ENCODE results near the gene PTPRN2.

Gene PTPRN2

GRCh38 chr7:157721468-157722136 is 866.0 kb downstream of the PTPRN2 start:
- TF ChIP-seq, protein P1, sequence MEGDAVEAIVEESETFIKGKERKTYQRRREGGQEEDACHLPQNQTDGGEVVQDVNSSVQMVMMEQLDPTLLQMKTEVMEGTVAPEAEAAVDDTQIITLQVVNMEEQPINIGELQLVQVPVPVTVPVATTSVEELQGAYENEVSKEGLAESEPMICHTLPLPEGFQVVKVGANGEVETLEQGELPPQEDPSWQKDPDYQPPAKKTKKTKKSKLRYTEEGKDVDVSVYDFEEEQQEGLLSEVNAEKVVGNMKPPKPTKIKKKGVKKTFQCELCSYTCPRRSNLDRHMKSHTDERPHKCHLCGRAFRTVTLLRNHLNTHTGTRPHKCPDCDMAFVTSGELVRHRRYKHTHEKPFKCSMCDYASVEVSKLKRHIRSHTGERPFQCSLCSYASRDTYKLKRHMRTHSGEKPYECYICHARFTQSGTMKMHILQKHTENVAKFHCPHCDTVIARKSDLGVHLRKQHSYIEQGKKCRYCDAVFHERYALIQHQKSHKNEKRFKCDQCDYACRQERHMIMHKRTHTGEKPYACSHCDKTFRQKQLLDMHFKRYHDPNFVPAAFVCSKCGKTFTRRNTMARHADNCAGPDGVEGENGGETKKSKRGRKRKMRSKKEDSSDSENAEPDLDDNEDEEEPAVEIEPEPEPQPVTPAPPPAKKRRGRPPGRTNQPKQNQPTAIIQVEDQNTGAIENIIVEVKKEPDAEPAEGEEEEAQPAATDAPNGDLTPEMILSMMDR (IDR thresholded peaks at IDR 0.05; ENCODE audit: low read depth, low read length) = no peak
- DNase-seq (ENCODE audit: extremely low read depth, low read depth) = no peak

- TF ChIP-seq, protein P1 (IDR thresholded peaks at IDR 0.05; ENCODE audit: low read depth, low read length) = no peak
- no peak for DNase-seq (ENCODE audit: extremely low read depth, low read depth)
Measured at GRCh38 chr7:157719705-157720655, 867.6 kb downstream of the PTPRN2 start.

DNA sequence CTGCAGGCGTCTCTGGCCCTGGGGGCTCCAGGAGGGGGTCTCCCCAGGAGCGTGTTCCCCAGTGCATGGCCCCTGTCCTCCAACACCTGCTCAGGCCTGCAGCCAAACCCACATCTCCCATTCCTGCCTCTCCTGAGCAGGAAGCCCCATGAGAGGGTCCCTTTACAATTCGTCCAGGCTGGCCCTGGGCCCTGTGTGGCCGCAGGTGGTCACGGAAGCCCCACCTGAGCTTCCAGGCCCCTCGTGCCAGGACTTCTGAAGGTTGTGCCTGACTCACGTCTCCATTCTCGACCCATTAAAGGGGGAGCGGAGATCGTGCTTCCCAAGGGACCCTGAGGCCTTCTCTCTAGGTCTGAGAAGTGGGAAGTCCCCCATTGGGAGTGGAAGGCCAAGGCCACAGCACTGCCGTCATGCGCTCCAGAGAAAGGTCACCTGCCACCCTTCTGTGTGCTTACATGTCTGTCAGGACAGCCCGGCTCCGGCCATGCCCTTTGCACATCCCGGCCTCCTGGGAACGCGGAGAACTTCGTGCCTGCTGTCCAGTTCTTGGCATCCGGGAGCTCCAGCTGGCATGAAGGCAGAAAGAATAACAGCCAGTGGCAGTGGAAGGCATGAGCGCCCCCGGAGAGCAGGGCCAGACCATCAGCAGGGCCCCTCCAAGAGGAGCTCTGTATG is 868.5 kb downstream of the PTPRN2 start:
- no peak for DNase-seq (ENCODE audit: extremely low read depth, low read depth)

GRCh38 chr7:157718303-157719007 is 869.2 kb downstream of the PTPRN2 start:
- DNase-seq (ENCODE audit: extremely low read depth, low read depth) = no peak
- TF ChIP-seq, protein P1 (IDR thresholded peaks at IDR 0.05; ENCODE audit: low read depth, low read length) = no peak

More for the DNA sequence above, 868.5 kb downstream of the PTPRN2 start:
- TF ChIP-seq, protein P1 (IDR thresholded peaks at IDR 0.05; ENCODE audit: low read depth, low read length) = no peak

GRCh38 chr7:157717211-157718174 is 870.1 kb downstream of the PTPRN2 start:
- no peak for DNase-seq (ENCODE audit: extremely low read depth, low read depth)
- TF ChIP-seq, protein P1 (IDR thresholded peaks at IDR 0.05; ENCODE audit: low read depth, low read length) = no peak

GRCh38 chr7:157715938-157716280 is 871.7 kb downstream of the PTPRN2 start:
- DNase-seq (ENCODE audit: extremely low read depth, low read depth) = no peak
- TF ChIP-seq, protein P1 (IDR thresholded peaks at IDR 0.05; ENCODE audit: low read depth, low read length) = no peak

All from AG09319 (cell line).